Skeletal muscle cell (primary cell): ENCODE measurements around the gene RBMS1.

ENCODE experiments used
- DNase-seq: peaks from one replicate; pipeline ENCODE4 v3.0.0-alpha.2; 2010; ENCODE audit warnings: low read depth
- H3K4me3 ChIP-seq: 2 replicates; pipeline ENCODE4 v1.5.1; 2011; ENCODE audit warnings: low read depth, mild to moderate bottlenecking, control low read depth, low read length, moderate library complexity

RBMS1 gene

GRCh38 chr2:160277151-160277550 lies 216.5 kb downstream of the RBMS1 start:
- DNase-seq = no peak
- H3K4me3 ChIP-seq = no peak overlapping the region

GRCh38 chr2:160275656-160276055 lies 218.0 kb downstream of the RBMS1 start:
- DNase-seq = no peak
- H3K4me3 ChIP-seq = no peak overlapping the region

- DNase-seq = no peak
- H3K4me3 ChIP-seq = no peak overlapping the region
These were observed 222.2 kb downstream of the RBMS1 start for GRCh38 chr2:160271171-160272086.

DNA sequence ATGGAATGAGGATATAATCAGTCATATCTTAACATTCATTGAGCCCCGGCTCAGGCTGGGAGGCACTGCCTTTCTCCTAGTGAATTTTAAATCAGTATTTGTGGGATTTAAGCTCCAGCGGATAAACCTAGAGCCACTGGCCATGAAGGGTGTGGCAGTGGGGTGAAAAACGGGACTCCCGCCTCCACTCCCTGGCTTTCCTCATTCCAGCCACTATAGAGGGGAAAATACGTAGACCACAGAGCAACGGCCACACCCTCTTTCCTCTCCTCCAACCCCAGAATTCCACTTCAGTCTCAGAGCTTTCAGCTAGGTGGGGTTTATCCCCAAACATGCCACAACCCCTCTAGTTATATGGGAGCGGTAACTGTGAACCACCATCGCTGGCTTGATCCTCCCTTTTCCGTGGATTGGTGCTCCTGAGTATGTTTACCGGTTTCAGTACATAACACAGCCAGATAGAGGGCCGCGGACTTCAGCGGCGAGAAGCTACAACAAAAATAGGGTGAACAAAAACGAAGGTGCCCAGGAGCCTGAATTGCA lies 223.0 kb downstream of the RBMS1 start:
- peak overlapping the region; percentile 41 for H3K4me3 ChIP-seq
- DNase-seq = no peak

GRCh38 chr2:160269803-160270570 lies 223.6 kb downstream of the RBMS1 start:
- DNase-seq = peak; percentile 85
- H3K4me3 ChIP-seq = peak overlapping the region; percentile 41

- peak overlapping the region; percentile 41 for H3K4me3 ChIP-seq
- no peak for DNase-seq
These were observed 224.2 kb downstream of the RBMS1 start for GRCh38 chr2:160269365-160269764.

GRCh38 chr2:160268151-160268781 lies 225.3 kb downstream of the RBMS1 start:
- DNase-seq = no peak
- no peak overlapping the region for H3K4me3 ChIP-seq

GRCh38 chr2:160267692-160268091 lies 225.9 kb downstream of the RBMS1 start:
- H3K4me3 ChIP-seq = no peak overlapping the region
- DNase-seq = no peak

DNA sequence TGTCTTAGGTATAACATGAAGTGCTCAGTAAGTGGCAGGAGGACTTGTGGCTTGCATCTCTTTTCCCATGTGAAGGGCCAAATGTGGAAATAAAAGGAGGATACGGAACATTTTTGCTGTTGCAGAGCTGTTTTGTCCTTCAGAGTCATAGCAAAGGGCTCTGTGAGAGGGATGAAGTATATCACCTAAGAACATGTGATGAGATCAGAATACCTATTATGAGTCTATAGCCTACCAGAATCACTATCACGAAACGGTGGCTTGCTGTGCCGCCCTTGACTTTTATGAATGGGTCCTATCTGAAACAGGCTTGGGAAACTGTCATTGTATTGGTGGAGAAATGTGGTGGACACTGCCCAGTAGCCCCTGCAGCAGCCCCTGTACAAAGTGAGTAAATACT lies 226.6 kb downstream of the RBMS1 start:
- no peak for DNase-seq
- no peak overlapping the region for H3K4me3 ChIP-seq

- DNase-seq = no peak
- H3K4me3 ChIP-seq = no peak overlapping the region
These were observed 227.5 kb downstream of the RBMS1 start for GRCh38 chr2:160266037-160266551.

GRCh38 chr2:160264308-160264707 lies 229.3 kb downstream of the RBMS1 start:
- H3K4me3 ChIP-seq = no peak overlapping the region
- no peak for DNase-seq

- DNase-seq = no peak
These were observed 231.9 kb downstream of the RBMS1 start for GRCh38 chr2:160261732-160262131.

GRCh38 chr2:160258492-160258805 lies 235.2 kb downstream of the RBMS1 start:
- no peak overlapping the region for H3K4me3 ChIP-seq
- DNase-seq = no peak

More at GRCh38 chr2:160261732-160262131, 231.9 kb downstream of the RBMS1 start:
- H3K4me3 ChIP-seq = no peak overlapping the region

DNA sequence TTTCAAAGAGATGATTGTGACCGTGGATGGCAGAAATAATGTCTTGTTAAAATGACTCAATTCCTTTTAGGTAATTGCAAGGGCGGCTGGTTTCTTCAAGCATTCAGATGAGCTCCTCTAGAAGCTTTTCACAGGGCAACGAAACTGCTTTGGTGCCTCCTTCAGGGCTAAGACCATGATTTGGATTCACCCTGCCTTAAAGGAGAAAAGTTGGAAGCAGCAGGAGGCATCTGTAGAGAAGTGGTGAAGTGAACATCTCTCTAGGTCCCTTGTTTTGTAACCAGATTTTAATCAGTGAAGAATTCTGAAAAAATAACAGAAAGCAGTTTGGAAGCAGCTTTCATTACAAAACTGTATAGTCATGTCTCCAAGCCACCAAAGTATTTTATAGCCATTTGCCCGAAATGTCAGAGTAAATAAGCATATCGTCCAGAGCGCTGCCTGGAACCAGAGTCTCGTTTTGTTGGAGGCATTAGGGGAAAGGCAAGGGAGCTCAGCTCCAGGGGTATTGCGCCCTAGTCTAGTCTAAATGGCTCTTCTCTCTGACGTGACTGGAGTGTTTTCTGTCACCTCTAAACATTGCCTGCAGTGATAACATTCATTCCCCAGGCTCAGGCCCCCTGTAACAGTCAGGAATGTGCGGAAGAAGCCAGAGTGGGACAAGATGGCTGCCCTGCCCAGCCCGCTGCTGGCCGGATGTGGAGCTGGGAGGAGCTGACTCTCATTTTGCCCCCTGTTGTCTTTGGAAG lies 235.7 kb downstream of the RBMS1 start:
- H3K4me3 ChIP-seq = no peak overlapping the region
- DNase-seq = no peak

GRCh38 chr2:160257041-160257742 lies 236.4 kb downstream of the RBMS1 start:
- DNase-seq = no peak
- H3K4me3 ChIP-seq = no peak overlapping the region

- DNase-seq = no peak
- H3K4me3 ChIP-seq = no peak overlapping the region
These were observed 237.1 kb downstream of the RBMS1 start for GRCh38 chr2:160256507-160256906.

- no peak overlapping the region for H3K4me3 ChIP-seq
- DNase-seq = no peak
These were observed 238.2 kb downstream of the RBMS1 start for GRCh38 chr2:160255408-160255807.

- no peak overlapping the region for H3K4me3 ChIP-seq
- no peak for DNase-seq
These were observed 239.3 kb downstream of the RBMS1 start for GRCh38 chr2:160254189-160254762.
